HEK293 (cell line): ENCODE measurements around the gene HLX.

Source experiments
- ZNF274 ChIP-seq, 2 experiments: fragments of 200-500 bp in 1 of 2; fragments of 450-650 bp in 1 of 2; sonication (Bioruptor generic) in 1 of 2; formaldehyde crosslinking in 1 of 2; IDR thresholded peaks; 2 replicates each; pipeline versions ENCODE4 v1.5.1 to v1.6.1; 2014 to 2016; ENCODE audit warnings: borderline replicate concordance in 1 of 2, inconsistent platforms in 1 of 2, low read length in 1 of 2, missing biosample characterization in 1 of 2, missing genetic modification characterization in 1 of 2
- TF ChIP-seq, protein P1 (sequence below): fragments of 450-650 bp; formaldehyde crosslinking; IDR thresholded peaks from 2 replicates; pipeline ENCODE4 v1.5.1; 2016; ENCODE audit warnings: missing biosample characterization, missing genetic modification characterization
- TF ChIP-seq, protein P2 (sequence below): fragments of 450-650 bp; formaldehyde crosslinking; IDR thresholded peaks from 2 replicates; pipeline ENCODE4 v1.5.1; 2016; ENCODE audit warnings: missing biosample characterization, missing genetic modification characterization
- TF ChIP-seq, protein P3 (sequence below): fragments of 450-650 bp; formaldehyde crosslinking; IDR thresholded peaks from 2 replicates; pipeline ENCODE4 v1.5.1; 2016; ENCODE audit warnings: missing biosample characterization, missing genetic modification characterization, borderline replicate concordance

DNA sequence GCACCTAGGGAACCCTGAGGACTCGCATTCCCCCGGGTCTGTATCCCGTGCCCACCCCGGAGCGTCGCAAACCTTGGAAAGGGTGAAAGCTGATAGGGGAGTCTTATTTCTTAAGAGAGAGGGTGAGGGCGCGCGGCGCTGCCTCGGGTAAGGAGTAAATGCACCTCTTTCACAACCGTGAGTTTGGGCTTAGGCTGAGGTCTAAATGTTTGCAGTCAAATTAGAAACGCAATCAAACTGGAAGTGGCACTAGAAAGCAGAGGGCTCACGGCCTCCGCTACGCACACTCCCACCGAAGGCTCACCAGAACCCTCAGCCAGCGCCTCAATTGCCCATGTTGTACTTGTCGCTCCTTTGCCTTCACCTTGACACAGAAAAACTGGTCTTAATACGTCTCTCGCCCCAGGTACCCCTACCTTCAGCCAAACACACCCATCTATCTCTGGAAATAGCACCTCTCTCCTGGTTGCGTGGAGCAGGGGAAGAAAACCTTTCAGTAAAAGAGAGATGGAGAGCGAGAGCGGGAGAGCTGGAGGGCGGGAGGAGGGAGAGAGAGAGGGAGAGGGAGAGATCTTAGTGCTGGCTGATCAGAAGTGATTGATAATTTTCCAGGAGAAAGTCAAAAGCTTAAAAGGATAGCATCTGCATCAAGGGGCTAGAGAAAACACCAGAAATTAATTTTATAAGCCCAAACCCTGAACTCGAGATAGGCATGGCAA, 1.7 kb upstream of the HLX start:
- TF ChIP-seq, protein P1, sequence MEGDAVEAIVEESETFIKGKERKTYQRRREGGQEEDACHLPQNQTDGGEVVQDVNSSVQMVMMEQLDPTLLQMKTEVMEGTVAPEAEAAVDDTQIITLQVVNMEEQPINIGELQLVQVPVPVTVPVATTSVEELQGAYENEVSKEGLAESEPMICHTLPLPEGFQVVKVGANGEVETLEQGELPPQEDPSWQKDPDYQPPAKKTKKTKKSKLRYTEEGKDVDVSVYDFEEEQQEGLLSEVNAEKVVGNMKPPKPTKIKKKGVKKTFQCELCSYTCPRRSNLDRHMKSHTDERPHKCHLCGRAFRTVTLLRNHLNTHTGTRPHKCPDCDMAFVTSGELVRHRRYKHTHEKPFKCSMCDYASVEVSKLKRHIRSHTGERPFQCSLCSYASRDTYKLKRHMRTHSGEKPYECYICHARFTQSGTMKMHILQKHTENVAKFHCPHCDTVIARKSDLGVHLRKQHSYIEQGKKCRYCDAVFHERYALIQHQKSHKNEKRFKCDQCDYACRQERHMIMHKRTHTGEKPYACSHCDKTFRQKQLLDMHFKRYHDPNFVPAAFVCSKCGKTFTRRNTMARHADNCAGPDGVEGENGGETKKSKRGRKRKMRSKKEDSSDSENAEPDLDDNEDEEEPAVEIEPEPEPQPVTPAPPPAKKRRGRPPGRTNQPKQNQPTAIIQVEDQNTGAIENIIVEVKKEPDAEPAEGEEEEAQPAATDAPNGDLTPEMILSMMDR (tag by site-specific recombination): no peak
- TF ChIP-seq ZNF274 (IDR thresholded peaks at IDR 0.05; ENCODE audit: low read length) (no peak), ZNF274 (tag by site-specific recombination; IDR thresholded peaks at IDR 0.05; ENCODE audit: borderline replicate concordance) (no peak)
- TF ChIP-seq, protein P2, sequence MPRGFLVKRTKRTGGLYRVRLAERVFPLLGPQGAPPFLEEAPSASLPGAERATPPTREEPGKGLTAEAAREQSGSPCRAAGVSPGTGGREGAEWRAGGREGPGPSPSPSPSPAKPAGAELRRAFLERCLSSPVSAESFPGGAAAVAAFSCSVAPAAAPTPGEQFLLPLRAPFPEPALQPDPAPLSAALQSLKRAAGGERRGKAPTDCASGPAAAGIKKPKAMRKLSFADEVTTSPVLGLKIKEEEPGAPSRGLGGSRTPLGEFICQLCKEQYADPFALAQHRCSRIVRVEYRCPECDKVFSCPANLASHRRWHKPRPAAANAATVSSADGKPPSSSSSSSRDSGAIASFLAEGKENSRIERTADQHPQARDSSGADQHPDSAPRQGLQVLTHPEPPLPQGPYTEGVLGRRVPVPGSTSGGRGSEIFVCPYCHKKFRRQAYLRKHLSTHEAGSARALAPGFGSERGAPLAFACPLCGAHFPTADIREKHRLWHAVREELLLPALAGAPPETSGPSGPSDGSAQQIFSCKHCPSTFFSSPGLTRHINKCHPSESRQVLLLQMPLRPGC (tag by site-specific recombination): no peak
- TF ChIP-seq, protein P3, sequence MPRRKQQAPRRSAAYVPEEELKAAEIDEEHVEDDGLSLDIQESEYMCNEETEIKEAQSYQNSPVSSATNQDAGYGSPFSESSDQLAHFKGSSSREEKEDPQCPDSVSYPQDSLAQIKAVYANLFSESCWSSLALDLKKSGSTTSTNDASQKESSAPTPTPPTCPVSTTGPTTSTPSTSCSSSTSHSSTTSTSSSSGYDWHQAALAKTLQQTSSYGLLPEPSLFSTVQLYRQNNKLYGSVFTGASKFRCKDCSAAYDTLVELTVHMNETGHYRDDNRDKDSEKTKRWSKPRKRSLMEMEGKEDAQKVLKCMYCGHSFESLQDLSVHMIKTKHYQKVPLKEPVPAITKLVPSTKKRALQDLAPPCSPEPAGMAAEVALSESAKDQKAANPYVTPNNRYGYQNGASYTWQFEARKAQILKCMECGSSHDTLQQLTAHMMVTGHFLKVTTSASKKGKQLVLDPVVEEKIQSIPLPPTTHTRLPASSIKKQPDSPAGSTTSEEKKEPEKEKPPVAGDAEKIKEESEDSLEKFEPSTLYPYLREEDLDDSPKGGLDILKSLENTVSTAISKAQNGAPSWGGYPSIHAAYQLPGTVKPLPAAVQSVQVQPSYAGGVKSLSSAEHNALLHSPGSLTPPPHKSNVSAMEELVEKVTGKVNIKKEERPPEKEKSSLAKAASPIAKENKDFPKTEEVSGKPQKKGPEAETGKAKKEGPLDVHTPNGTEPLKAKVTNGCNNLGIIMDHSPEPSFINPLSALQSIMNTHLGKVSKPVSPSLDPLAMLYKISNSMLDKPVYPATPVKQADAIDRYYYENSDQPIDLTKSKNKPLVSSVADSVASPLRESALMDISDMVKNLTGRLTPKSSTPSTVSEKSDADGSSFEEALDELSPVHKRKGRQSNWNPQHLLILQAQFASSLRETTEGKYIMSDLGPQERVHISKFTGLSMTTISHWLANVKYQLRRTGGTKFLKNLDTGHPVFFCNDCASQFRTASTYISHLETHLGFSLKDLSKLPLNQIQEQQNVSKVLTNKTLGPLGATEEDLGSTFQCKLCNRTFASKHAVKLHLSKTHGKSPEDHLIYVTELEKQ (tag by site-specific recombination): no peak
